NCI-H1930 (cell line): ENCODE results near the gene NFIB.

Experiments used
- DNase-seq, 2 experiments: peaks; one replicate each; lab custom pipeline; 2025; lab: John Stamatoyannopoulos, UW

Gene NFIB

DNA sequence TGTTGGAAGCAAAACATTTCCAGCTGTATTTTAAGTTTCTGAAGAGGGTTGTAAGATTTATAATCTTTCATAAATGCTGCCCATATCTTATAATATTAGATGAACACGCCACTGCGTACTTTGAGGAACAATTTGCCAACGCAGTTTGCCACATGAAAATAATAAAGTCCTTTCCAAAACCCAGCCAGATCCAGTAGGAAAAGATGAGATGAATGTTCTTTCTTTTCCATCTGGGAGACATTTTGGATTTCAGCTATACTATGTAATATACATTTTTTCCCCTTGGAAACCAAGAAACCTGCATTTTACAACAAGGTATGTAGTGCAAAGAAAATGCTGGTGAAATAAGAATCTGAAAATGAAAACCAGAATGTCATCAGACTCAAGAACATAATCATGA is 125.4 kb downstream of the NFIB start:
- no peak for DNase-seq

- no peak for DNase-seq
Measured at GRCh38 chr9:14188011-14188410, 125.9 kb downstream of the NFIB start.

- DNase-seq: no peak
Measured at GRCh38 chr9:14186096-14186495, 127.8 kb downstream of the NFIB start.

- DNase-seq: no peak
Measured at GRCh38 chr9:14185016-14185415, 128.9 kb downstream of the NFIB start.

DNA sequence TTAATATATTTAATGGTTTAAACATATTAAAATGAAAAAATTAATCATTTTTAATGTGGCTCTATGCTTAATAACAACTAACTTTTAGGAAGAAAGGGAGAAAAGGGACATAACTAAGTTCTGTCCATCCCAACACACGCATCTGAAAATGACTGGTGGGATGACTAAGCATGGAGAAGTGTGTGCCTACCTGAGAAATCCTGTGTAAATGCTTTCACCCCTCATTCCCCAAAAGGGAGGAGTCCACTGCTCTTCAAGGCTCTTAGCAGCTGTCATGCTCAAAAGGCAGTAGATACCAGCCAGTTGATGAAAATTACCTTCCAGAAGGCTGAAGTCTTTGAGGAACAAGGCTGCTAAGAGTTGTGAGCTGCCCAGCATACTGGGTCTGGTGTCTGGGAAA is 130.9 kb downstream of the NFIB start:
- DNase-seq: no peak

GRCh38 chr9:14180960-14181537 is 132.9 kb downstream of the NFIB start:
- DNase-seq: no peak

DNA sequence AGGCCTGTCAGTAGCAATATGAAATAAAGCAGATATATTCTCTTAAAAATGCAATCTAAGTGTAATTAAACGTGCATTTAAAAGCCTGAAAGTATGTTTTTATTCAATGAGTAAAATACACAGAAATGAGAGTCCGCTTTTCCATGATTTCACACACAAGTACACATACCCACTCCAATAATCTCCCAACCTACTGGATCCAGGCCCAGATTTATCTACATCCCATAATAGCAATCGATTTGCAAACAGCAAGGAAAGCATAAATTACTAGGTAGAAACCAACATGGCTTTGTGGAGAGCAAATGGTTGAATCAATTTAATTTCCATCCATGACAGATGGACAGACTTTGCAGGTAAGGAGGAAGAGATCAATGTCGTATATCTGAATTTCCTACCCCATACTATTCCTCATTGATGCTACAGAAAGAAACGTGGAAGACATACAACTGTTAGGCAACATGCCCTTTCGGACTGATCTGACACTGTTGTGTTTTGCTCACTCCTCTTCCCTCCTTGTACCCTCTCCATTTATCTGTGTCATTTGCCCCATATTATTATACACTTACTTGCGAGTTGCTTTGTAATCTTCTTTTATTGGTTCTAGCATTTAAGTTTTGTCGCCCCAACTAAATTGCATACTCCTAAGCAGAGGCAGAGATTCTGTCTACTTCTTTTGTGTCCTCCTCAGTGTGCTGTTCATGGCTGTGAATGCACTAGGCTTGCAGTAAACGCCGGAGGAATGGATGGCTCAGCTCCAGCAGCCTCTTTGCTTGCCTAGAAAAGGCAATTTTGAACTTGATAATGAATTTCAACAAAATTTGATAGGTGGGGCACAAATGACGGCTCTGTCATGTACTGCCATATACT is 133.6 kb downstream of the NFIB start:
- no peak for DNase-seq

- DNase-seq: peak; percentile 77 to 89
Measured at GRCh38 chr9:14179449-14179848, 134.5 kb downstream of the NFIB start.

GRCh38 chr9:14175778-14176177 is 138.2 kb downstream of the NFIB start:
- no peak for DNase-seq

DNA sequence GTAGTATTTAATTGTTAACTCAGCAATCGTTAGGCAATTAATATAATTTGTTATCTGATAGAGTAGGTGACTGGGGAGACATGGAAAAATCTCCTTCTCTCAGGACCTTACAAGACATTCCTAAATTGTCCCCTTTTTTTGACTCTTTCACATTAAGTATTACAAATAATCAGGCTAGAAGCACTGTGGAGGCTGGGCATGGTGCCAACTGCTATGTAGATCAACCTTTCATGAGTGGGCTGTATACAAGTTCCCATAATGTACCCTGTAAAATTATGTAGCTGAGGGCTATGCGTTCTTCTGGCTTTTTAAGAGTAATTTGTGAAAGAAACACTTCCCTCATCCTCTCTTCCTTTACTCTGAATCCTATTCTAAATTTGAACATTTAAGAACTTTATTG is 140.2 kb downstream of the NFIB start:
- no peak for DNase-seq

GRCh38 chr9:14170973-14171596 is 142.9 kb downstream of the NFIB start:
- no peak for DNase-seq

- DNase-seq: no peak
Measured at GRCh38 chr9:14170392-14170931, 143.5 kb downstream of the NFIB start.

- DNase-seq: no peak
Measured at GRCh38 chr9:14168381-14168780, 145.6 kb downstream of the NFIB start.

DNA sequence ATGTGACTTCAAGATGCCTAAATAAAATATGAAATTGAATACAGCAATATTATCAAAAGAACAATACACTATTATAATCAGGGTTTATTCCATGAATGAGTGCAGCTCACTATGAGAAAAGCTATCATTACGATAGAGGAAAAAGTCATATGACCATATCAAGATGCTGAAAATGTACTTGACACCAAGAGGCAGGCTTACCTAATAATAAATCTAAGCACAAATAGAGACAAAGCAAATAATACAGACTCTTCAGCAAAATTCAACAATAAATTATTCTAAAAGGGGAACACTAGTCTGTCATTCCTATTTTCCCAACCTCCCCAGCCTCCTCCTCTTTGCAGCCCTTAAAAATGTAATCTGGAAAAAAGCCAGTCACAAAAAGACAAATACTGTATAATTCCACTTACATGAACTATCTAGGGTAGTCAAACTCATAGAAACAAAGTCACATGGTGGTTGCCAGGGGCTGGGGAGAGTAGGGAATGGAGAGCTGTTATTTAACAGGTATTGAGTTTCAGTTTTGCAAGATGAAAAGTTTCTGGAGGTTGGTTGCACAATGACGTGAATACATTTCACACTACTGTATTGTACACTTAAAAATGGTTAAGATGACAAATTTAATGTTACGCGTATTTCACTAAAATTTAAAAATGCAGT is 148.4 kb downstream of the NFIB start:
- DNase-seq: no peak

- no peak for DNase-seq
Measured at GRCh38 chr9:14164908-14165307, 149.0 kb downstream of the NFIB start.

GRCh38 chr9:14159440-14160216 is 154.3 kb downstream of the NFIB start:
- no peak for DNase-seq

DNA sequence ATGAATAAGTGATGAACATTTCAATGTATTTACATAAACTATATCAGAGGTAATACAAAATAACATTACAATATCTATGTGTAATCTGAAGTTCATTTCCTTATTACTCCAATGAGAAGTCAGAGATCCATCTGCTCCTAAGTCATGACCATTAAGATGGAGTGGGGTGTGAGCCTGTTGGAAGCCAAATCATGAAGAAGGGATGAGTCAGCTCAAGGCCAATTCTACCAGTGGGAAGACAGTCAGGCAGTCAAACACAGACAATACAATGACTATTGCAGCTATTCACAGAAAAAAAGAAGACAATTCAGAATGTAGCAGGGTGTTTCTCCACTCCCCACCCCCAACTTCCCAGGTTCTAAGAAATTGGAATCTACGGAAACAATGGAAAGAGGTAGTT is 155.0 kb downstream of the NFIB start:
- no peak for DNase-seq

DNA sequence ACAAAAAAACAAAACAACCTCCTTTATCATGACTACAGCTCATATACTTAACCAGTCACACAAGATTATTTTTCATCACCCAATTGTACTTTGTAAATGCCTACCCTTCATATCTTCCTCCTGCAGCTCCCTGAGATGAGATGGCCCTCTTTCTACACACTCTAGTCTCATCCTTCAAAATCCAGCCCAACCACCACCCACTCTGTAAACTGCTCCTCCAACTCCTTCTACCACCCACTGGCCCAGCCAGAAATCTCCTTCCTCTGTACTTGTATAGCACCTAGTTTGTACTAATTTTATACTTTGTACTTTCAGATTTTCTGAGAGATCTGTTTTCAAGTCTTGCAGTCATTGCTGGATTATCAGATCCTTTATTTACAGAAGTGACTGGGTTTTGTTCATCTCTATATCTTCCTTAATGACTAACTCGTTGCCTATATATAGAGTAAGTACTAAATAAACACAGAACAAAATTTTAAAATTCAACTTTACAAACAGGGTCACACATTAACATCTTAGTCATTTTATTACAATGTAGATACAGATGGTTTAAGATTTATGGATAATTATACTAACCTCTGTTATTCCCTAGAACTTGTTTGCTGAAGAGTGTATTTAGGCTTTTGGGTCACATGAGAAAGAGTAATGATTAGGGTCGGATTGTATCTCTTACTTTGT is 155.7 kb downstream of the NFIB start:
- no peak for DNase-seq

- DNase-seq: no peak
Measured at GRCh38 chr9:14157191-14157590, 156.8 kb downstream of the NFIB start.

GRCh38 chr9:14156046-14156445 is 157.9 kb downstream of the NFIB start:
- no peak for DNase-seq

DNA sequence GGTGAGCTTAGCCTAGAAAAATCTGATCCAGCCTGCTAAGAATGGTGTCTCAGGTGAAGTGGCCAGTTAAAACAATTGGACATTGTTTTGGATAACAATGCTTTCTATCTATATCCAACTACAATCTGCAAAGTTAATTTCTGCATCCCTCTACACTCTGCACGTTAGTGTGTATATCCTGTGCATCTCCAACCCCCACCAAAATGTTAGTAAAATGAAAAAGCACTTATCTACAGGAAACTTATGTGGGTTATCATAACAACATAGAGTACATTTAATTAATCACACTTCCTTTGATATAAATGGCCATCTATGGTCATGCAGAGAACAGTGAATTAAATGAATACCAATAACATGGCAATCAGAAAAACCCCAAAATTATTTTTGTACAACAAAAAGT is 158.7 kb downstream of the NFIB start:
- DNase-seq: no peak
